Esophagus muscularis mucosa (tissue), 4 donors: ENCODE results near the gene NOX5. TPM values are rescaled to one million over a fixed set of nuclear protein-coding genes. Genes with fewer than 3 reads are reported as not detected.

Experiments
- DNase-seq: peaks from one replicate; pipeline ENCODE4 v3.0.0-alpha.2; 2017; ENCODE audit errors: extremely low spot score
- H3K27ac ChIP-seq, 4 donors: fragments of 200-600 bp; sonication (generic); replicated peaks in 1 of 4; 1 replicate in 3 of 4; 2 replicates in 1 of 4; pipeline ENCODE4 v1.5.1; 2016 to 2019; ENCODE audit warnings: mild to moderate bottlenecking in 1 of 4
- H3K27me3 ChIP-seq, 4 donors: fragments of 200-600 bp; sonication (generic); one replicate each; pipeline versions ENCODE4 v1.5.1 to v1.6.0; 2016 to 2019
- H3K36me3 ChIP-seq, 4 donors: fragments of 200-600 bp; sonication (generic); one replicate each; pipeline ENCODE4 v1.5.1; 2016 to 2019
- H3K4me1 ChIP-seq, 4 donors: fragments of 200-600 bp; sonication (generic); one replicate each; pipeline ENCODE4 v1.5.1; 2016 to 2019
- H3K4me3 ChIP-seq, 4 donors: fragments of 200-600 bp; sonication (generic); 1 replicate in 2 of 4; 2 replicates in 2 of 4; pipeline ENCODE4 v1.5.1; 2016 to 2019; ENCODE audit warnings: mild to moderate bottlenecking in 4 of 4, moderate library complexity in 1 of 4
- H3K9me3 ChIP-seq, 4 donors: fragments of 200-600 bp; sonication (generic); 1 replicate in 3 of 4; 2 replicates in 1 of 4; pipeline ENCODE4 v1.5.1; 2016 to 2019
- EP300 ChIP-seq: sonication (generic); formaldehyde crosslinking; IDR thresholded peaks from one replicate; pipeline ENCODE4 v1.6.1; 2017; ENCODE audit warnings: antibody characterized with exemption
- POLR2A ChIP-seq: fragments of 450-650 bp; IDR thresholded peaks from one replicate; pipeline ENCODE4 v1.6.1; 2017; ENCODE audit warnings: antibody characterized with exemption, moderate library complexity, mild to moderate bottlenecking, low read depth
- POLR2AphosphoS5 ChIP-seq, 2 donors: sonication (generic); formaldehyde crosslinking; IDR thresholded peaks; one replicate each; pipeline ENCODE4 v1.6.1; 2017; ENCODE audit warnings: antibody characterized with exemption in 2 of 2
- WGBS: methylation state at CpG from one replicate; pipeline ENCODE4 v1.1.5; 2018; 5-methylcytosine and 5-hydroxymethylcytosine counted together
- intact Hi-C: fragments of 100-400 bp; cut with DNase I; formaldehyde crosslinking; loops from one replicate; pipeline ENCODE4 v1.15.1; 2023
- total RNA-seq, 4 donors: library from RNA; depleted of rRNA; stranded (reverse); fragments of >200 nt; gene quantifications; one replicate each; pipeline versions ENCODE4 v1.1.0 to v1.2.1, GENCODE V29; 2016
- TF ChIP-seq, protein P1 (sequence below), 3 experiments: fragments of 200-600 bp in 2 of 3; fragments of 450-650 bp in 1 of 3; sonication (generic) in 2 of 3; IDR thresholded peaks; one replicate each; pipeline ENCODE4 v1.5.1; 2017 to 2019; ENCODE audit warnings: antibody characterized with exemption in 3 of 3, mild to moderate bottlenecking in 2 of 3, moderate library complexity in 1 of 3

The NOX5 gene
- total RNA-seq, 4 donors from 2014 or later = under 0.01 to 0.66 (median 0.34) TPM

DNA sequence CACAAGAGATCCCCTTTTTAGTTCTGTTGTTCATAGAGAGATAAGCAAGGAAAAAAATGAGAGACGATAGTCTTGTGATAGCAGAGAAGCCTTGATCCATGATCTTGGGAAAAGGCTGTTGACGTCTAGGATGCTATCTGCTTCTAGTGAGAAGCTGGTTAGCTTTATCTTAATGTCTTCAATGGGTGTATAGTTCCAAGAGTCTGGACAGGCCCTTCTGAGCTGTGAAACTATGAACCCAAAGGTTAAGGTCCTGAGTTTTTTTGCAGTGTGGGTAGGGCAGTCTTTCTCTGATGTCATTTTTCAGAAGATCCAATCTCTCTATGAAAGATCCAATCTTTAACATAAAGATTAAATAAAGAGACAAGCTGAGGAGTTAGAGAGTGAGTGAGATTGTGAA is 10.5 kb upstream of the NOX5 start:
- Histone ChIP-seq H3K4me3 (no peak overlapping the region), H3K4me1 (peaks cover 0 to 8% (median 0%) of the 10 kb centered on the region in 4 donors), H3K36me3 (no peaks in the 10 kb centered on the region), H3K27me3 (no peaks in the 10 kb centered on the region), H3K27ac (no peak overlapping the region), H3K9me3 (peaks cover 0 to 19% (median 18%) of the 10 kb centered on the region in 4 donors)
- TF ChIP-seq POLR2AphosphoS5 (IDR thresholded peaks at IDR 0.05) (no peak), EP300 (no peak), POLR2A (no peak)
- TF ChIP-seq, protein P1, sequence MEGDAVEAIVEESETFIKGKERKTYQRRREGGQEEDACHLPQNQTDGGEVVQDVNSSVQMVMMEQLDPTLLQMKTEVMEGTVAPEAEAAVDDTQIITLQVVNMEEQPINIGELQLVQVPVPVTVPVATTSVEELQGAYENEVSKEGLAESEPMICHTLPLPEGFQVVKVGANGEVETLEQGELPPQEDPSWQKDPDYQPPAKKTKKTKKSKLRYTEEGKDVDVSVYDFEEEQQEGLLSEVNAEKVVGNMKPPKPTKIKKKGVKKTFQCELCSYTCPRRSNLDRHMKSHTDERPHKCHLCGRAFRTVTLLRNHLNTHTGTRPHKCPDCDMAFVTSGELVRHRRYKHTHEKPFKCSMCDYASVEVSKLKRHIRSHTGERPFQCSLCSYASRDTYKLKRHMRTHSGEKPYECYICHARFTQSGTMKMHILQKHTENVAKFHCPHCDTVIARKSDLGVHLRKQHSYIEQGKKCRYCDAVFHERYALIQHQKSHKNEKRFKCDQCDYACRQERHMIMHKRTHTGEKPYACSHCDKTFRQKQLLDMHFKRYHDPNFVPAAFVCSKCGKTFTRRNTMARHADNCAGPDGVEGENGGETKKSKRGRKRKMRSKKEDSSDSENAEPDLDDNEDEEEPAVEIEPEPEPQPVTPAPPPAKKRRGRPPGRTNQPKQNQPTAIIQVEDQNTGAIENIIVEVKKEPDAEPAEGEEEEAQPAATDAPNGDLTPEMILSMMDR (IDR thresholded peaks at IDR 0.05) = no peak
- DNase-seq = peak; percentile 10
- intact Hi-C loops = no loop called here
- 94% methylated on average over 2 of the region's 2 CpGs for WGBS

DNA sequence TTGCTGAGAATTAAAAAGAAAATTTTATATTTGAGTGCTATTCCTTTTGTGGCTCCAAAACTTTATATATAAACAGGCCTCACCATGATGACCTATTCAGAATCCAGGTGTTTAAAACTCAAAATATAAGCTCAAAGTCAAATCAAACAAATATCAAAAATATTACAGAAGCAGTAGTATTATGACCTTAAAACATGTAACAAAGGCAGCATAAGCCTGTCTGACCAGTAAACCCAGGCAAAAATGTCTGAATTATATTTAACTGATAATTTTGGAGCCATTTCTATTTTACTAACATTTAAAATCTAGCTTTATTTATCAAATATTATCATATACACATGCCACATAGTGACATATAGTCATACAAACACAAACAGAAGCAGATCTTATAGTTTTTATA is 6.4 kb upstream of the NOX5 start:
- intact Hi-C loops = no loop called here
- Histone ChIP-seq H3K4me1 (no peaks in the 10 kb centered on the region), H3K4me3 (no peak overlapping the region), H3K27me3 (peaks cover 0 to 3% (median 0%) of the 10 kb centered on the region in 4 donors), H3K9me3 (peaks cover 0 to 26% (median 19%) of the 10 kb centered on the region in 4 donors), H3K27ac (no peak overlapping the region), H3K36me3 (no peaks in the 10 kb centered on the region)
- TF ChIP-seq EP300 (no peak), POLR2AphosphoS5 (IDR thresholded peaks at IDR 0.05) (no peak), POLR2A (no peak)
- TF ChIP-seq, protein P1 (IDR thresholded peaks at IDR 0.05) = no peak
- no peak for DNase-seq

DNA sequence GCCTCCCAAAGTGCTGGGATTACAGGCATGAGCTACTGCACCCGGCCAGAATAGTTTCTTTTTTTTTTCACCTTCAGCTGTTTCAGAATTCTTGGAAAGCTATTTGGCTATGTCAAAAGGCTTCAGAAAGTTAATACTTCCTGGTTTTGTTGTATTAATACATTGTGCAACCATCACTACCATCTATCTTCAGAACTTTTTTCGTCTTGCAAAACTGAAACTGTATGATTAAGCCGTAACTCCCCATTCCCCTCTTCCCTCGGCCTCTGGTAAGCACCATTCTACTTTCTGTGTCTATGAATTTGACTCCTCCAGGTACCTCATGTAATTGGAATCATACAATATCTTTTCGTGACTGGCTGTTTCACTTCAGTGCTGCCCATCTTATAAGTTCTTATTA is 5.2 kb upstream of the NOX5 start:
- Histone ChIP-seq H3K27me3 (peaks cover 0 to 3% (median 0%) of the 10 kb centered on the region in 4 donors), H3K4me3 (no peak overlapping the region), H3K9me3 (peaks cover 0 to 26% (median 19%) of the 10 kb centered on the region in 4 donors), H3K36me3 (no peaks in the 10 kb centered on the region), H3K27ac (no peak overlapping the region), H3K4me1 (no peaks in the 10 kb centered on the region)
- intact Hi-C loops = no loop called here
- TF ChIP-seq EP300 (no peak), POLR2A (no peak), POLR2AphosphoS5 (IDR thresholded peaks at IDR 0.05) (no peak)
- TF ChIP-seq, protein P1 (IDR thresholded peaks at IDR 0.05) = no peak
- WGBS = 85% methylated on average over 5 of the region's 5 CpGs
- peak; percentile 14 for DNase-seq

DNA sequence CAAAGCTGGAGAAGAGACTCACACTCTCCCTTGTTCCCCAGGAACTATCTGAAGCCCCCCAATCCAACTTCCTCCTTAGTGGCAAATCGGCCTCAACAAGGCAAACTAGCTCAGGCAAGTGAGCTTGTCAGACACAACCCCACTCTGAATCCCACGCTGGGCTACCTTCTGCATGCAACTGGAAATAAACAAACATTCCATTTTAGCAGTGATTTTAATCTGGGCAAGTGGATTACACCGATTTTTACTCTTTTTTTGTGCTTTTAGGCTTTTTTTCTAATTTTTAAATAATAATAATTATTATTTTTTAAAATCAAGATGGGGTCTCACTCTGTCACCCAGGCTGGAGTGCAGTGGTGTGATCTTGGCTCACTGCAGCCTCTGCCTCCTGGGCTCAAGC is 2.9 kb upstream of the NOX5 start:
- intact Hi-C loops = no loop called here
- no peak for TF ChIP-seq POLR2A
- no peak for TF ChIP-seq EP300
- no peak for TF ChIP-seq POLR2AphosphoS5 (IDR thresholded peaks at IDR 0.05)
- TF ChIP-seq, protein P1 (IDR thresholded peaks at IDR 0.05) = no peak
- Histone ChIP-seq H3K27me3 (peaks cover 0 to 13% (median 0%) of the 10 kb centered on the region in 4 donors), H3K4me1 (no peaks in the 10 kb centered on the region), H3K27ac (no peak overlapping the region), H3K36me3 (no peaks in the 10 kb centered on the region), H3K4me3 (no peak overlapping the region), H3K9me3 (peaks cover 0 to 26% (median 19%) of the 10 kb centered on the region in 4 donors)
- peak; percentile 24 for DNase-seq
- 86% methylated on average over 3 of the region's 3 CpGs for WGBS

DNA sequence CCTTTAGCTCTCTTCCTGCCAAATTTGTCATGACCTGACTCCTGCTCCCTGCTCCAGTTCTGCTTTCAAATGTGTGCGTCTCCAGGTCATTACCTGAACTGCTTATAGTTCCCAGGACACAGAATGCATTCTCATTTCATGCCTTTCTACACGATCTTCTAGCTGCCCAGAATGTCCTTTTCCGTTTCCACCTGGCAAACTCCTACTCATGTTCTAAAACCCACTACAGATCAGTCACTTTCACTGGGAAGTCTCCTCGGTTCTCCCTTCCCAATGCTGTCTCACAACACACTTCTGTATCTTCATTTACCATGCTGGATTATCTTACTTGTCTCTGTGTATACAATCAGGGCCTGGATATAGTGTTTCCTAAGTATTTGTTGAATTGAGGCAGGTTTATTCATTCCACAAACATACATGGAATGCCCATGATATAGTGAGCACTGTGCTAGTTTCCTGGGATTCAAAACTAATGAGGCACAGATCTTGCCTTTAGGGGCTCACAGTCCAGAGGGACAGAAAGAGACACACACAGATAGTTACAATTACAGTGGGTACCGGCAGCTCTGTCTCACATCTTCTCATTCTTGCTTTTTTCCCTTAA is 1.6 kb upstream of the NOX5 start:
- H3K9me3 ChIP-seq = peaks cover 0 to 19% (median 12%) of the 10 kb centered on the region in 4 donors
- peak; percentile 4 for DNase-seq
- H3K36me3 ChIP-seq = no peaks in the 10 kb centered on the region
- no peak overlapping the region for H3K27ac ChIP-seq
- H3K4me1 ChIP-seq = no peaks in the 10 kb centered on the region
- TF ChIP-seq, protein P1 (IDR thresholded peaks at IDR 0.05) = no peak
- TF ChIP-seq EP300 (no peak), POLR2AphosphoS5 (IDR thresholded peaks at IDR 0.05) (no peak), POLR2A (no peak)
- WGBS = 86% methylated on average over 5 of the region's 5 CpGs
- intact Hi-C loops = no loop called here
- no peak overlapping the region for H3K4me3 ChIP-seq
- H3K27me3 ChIP-seq = peaks cover 0 to 15% (median 0%) of the 10 kb centered on the region in 4 donors
